GM12872 (cell line): ENCODE data around the gene SLC8A1.

ENCODE experiments used
- TF ChIP-seq, protein P1 (sequence below): IDR thresholded peaks from 3 replicates; pipeline ENCODE4 v1.5.1; 2011; ENCODE audit warnings: low read depth, mild to moderate bottlenecking, low read length, moderate library complexity; ENCODE audit not compliant: insufficient read depth

SLC8A1 gene

GRCh38 chr2:40094451-40094850 lies 357.4 kb downstream of the SLC8A1 start:
- TF ChIP-seq, protein P1, sequence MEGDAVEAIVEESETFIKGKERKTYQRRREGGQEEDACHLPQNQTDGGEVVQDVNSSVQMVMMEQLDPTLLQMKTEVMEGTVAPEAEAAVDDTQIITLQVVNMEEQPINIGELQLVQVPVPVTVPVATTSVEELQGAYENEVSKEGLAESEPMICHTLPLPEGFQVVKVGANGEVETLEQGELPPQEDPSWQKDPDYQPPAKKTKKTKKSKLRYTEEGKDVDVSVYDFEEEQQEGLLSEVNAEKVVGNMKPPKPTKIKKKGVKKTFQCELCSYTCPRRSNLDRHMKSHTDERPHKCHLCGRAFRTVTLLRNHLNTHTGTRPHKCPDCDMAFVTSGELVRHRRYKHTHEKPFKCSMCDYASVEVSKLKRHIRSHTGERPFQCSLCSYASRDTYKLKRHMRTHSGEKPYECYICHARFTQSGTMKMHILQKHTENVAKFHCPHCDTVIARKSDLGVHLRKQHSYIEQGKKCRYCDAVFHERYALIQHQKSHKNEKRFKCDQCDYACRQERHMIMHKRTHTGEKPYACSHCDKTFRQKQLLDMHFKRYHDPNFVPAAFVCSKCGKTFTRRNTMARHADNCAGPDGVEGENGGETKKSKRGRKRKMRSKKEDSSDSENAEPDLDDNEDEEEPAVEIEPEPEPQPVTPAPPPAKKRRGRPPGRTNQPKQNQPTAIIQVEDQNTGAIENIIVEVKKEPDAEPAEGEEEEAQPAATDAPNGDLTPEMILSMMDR, result no peak

DNA sequence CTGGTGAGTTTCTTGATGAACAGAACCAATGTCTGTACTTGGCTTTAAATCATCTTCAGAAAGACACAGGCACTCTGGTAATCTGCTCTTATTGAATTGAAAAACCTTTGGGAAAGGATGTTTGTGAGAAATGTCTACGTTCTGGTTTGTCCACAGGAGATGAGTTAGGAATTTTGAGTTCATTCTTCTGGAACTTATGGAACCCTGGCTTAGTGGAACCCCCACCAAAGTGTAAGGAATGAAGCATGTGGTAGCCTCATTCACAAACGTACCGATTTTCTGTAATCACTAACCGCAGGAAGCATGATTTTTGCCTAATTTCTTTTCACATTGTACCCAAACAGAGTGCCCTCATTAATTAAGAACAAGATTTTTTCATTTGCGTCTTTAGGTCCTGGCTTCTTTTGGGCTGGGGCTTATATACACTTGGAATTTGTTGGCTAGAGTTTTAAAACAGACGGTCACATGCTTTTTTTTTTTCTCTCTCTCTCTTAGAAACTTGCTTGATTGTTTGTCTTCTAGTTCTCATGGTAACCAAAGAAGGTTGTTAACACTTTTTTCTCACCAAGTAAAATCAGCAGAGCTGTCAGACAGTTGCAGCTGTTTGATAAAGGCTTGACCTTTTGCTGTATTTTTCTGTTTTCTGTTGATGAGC lies 358.7 kb downstream of the SLC8A1 start:
- TF ChIP-seq, protein P1, result no peak

GRCh38 chr2:40090044-40090443 lies 361.8 kb downstream of the SLC8A1 start:
- TF ChIP-seq, protein P1, result no peak

DNA sequence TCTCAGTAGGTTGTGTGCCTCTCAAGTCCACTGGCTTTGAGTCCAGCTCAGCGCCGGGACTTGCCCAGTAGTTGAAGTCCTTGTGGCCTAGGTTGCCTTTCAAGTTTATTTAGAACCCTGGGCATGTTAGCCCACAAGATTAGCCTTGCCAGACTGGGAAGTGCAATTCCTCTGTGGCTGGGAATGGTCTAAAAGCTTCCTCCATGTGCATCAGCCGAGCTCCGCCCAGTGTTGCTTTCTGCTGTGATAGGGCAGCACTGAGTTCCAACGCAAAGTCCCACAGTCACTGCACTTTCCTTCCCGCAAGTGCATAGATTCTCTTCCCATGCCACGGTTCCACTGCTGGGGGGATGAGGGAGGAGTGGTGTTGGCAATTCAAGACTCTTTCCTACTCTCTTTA lies 364.0 kb downstream of the SLC8A1 start:
- TF ChIP-seq, protein P1, result no peak

GRCh38 chr2:40087434-40087833 lies 364.5 kb downstream of the SLC8A1 start:
- TF ChIP-seq, protein P1, result no peak

- TF ChIP-seq, protein P1, result no peak
Observed at GRCh38 chr2:40085786-40086185, 366.1 kb downstream of the SLC8A1 start.

- TF ChIP-seq, protein P1, result no peak
Observed at GRCh38 chr2:40072442-40073232, 379.3 kb downstream of the SLC8A1 start.
